EH (cell line): ENCODE measurements around the gene TAF13.
"Not testable (repeated sequence)": the region's sequence is repeated elsewhere in the genome, so short reads cannot be mapped to it uniquely, and the experiment has no call there.

Experiments
- DNase-seq: peaks from one replicate; pipeline ENCODE4 v3.0.0-alpha.2; 2015; ENCODE audit warnings: low read depth

The TAF13 gene

DNA sequence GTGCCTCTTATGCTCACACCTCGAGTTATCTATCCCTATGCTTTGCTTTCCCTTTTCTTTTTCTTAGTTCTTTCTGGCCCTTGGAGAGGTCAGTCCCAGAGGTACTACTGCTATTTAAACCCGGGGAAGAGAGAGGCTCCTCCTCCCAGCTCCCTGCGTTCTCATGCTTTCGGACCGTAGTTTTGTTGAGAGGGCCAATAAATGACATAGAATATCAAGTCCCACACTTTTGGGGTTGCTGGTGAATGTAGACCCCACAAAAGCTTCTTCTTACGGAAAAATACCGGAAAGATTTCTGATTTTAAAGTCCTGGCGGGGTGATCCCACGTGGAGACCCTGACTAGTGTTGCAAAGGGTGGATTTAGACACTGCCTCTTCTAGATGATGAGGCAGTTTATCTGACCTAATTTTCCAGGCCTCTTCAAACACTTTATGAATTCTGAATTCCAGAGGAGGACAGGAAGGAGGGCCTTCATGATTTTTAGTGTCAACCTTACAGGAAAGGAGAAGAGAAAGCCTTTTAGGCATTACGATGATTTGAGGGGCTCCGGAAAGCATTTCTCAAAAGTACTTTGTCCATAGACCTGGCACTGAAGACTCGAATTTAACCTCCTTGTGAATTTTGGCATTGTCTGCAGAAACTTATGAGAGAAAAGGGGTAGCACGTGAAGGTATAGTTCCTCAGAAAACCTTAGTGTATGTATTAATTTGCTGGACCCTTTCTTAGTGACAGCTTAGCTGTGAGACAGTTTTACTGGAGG, 15.5 kb upstream of the TAF13 start:
- DNase-seq: peak; percentile 69

DNA sequence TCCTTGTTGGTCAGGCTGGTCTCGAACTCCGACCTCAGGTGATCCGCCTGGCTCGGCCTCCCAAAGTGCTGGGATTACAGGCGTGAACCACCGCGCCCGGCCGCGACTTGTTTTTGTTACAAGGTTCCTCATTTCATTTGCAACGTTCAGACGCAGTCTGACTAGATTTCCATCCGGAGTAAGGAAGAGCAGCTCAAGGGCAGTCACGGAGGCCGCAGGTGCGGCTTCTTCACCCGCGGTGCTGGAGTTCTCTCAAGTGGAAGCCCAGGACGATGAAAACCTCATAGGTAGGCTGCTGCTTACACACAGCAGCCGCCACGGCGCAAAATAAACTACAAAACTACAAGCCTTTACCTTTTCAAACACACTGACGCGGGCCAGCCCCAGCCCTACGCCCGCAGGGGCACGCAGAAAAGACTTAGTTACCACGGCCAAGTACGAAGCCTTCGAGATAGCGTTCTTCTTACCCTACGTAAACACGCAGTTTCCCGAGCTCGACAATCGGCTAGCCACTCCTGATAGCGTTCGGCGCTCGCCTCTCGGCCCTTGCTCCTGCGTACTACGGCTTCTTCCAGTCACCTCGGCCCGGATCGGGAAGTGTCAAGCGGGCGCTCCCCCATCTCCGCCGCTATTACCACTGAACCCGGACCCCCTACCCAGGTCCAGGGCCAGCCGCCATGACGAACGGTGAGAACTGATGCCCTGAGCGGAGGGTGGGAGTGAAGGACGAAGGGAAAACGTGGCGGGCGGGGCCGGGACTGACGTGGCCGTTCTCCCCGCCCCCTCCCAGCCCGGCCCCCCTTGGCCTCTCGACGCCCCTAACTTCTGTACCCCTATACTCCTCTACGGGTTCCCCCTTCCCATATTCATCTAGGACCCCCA, 14.6 kb upstream of the TAF13 start, which contains the start of gene TMEM167B:
Gene TMEM167B (plus strand): TSS at position 569 of the 882 bp plus-strand sequence. CDS start 109 bp downstream, at position 678.
- DNase-seq: peak; percentile 94

DNA sequence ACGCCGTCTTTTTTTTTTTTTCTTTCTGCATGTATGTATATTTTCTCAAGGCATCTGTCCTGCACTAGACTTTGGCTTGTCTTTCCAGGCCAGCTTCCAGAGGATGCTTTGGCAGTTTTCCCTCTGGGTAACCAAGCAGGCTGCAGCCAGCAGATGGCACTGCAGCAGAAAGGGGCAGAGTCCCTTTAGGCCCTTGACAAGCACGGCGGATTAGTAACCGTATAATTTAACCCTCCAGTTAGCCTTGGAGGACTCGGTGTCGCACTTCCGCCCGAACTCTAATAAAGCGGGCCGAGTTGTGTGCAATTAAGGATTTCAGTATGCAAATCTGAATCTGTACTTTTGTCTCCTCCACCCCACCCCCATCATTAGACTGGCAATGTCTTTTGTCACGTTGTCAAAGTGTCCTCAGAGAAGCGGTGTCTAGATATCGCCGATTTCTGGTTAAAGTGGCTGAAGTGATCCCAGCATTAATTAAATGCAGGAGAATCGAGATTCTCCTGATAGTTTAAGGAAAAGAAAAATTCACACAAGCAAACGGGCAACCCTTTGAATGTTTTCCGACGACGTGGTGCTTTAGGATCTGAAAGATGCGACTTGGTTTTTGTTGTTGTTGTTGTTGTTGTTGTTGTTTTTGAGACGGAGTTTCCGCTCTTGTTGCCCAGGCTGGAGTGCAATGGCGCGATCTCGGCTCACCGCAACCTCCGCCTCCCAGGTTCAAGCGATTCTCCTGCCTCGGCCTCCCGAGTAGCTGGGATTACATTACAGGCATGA, 13.6 kb upstream of the TAF13 start:
- peak; percentile 55 for DNase-seq

DNA sequence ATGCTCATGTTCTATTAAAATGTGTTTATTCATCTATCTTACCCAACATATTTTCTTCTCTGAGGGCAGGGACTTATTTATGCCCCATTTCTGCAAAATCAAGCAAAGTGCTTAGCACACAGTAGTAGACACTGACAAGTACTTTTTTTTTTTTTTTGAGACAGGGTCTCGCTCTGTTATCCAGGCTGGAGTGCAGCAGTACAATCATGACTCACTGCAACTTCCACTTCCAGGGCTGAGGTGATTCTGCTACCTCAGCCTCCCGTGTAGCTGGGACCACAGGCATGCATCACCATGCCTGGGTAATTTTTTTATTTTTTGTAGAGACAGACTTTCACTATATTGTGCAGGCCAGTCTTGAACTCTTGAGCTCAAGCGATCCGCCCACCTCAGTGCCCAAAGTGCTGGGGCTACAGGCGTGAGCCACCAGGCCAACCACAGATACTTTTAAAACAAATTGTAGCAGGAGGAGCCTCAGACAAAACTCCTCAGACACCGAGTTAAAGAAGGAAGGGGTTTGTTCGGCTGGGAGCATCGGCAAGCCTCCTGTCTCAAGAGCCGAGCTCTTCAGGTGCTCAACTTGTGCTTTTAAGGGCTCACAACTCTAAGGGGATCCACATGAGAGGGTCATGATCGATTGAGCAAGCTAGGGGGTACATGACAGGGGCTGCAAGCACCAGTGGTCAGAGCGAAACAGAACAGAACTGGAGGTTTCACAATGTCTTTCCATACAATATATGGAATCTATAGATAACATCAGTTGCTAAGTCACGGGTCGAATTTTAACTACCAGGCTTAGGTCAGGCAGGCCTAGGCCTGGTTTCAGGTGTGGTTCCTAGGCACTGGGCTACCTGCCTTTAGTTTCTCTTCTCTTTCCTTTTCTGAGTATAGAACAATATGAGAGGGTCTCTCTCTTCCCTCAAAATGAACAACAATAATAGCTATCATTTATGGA, 9.0 kb upstream of the TAF13 start:
- no peak for DNase-seq

DNA sequence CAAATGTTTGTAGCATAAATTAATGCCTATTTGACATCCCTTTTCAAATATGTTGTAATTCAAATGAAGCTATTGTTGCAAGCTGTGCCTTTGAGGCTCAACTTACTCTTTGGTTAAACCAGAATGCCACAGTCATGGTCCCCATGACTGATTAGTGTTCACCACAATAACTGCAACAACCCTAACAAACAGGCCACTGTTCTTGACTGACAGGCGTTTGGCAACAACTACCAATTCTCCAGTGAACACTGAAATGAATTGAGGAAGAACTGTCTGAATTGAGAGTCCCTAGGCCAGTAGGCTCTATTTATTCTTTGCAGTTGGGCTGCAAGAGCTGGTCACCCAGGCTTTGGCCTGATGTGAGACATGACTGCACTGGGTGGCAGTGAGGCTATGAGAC, 8.1 kb upstream of the TAF13 start:
- no peak for DNase-seq

DNA sequence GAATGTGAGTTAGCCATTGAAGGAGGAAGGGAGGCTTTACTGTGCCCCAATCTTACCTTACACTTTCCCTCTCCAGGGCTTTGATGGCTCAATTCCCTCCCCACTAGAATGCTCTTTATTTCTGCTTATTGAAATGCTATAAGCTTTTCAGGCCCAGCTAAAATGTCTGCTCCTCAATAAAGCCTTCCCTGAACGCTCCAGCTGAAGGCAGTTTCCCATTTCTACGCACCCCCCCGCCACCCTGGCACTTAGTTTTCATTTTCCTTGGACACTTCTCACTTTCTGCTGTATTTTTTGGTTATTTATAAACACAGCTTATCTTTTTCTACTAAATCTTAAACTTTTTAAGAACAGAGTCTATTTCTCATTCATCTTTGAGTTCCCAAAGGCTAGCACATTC, 7.7 kb upstream of the TAF13 start:
- no peak for DNase-seq

DNA sequence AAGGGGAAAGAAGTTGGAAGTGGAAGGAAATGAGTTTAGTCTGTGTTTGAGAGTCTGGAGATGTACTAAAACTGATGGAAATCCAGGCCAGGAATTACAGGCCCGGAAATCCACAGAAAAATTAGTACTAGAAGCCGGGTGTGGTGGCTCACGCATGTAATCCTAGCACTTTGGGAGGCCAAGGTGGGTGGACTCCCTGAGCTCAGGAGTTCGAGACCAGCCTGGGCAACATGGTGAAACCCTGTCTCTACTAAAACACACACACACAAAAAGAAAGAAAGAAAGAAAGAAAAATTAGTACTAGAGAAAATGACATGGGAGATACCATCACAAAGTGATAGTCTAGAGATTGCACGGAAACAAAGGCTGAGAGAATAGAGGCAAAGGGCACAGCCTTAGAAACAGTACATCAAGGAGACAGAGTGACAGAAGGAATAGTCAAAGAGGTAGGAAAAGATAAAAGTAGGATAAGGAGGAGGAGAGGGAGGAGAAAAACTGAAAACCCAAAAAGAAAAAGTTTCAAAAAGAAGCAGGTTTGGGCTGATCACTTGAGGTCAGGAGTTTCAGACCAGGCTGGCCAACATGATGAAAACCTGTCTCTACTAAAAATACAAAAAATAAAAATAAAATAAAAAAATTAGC, 4.8 kb upstream of the TAF13 start:
- DNase-seq: no peak

DNA sequence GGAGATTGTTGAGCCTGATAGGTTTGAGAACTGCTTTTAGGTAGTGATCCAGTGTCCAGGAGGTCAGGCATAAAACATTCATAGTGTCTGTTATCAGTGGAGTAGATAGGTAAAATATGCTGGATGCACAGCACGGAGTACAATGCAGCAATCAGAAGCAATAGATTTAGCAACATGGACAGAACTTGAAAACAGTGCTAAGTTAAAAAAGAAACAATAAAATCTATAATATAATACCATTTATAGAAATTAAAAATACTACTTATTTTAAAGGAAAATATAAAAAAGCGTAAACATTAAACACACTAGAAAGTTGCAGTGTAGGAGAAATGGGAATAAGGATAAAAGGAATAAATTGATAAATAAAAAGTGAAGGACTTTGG, 3.4 kb upstream of the TAF13 start:
- no peak for DNase-seq

DNA sequence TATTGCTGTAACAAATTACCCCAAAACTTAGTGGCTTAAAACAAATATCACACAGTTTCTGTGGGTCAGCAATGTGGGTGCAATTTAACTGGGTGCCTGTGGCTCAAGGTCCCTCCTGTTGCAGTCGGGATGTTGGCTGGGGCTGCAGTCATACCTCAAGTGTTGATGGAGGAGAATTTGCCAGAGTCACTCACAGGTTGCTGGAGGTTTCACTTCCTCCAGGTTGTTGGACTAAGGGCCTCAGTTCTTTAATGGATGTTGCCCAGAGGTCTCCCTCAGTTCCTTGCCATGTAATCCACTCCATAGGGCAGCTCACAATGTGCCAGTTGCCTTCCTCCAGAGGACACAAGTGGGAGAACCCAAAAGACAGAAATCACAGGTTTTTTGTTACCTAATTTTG, 2.5 kb upstream of the TAF13 start:
- DNase-seq: no peak

DNA sequence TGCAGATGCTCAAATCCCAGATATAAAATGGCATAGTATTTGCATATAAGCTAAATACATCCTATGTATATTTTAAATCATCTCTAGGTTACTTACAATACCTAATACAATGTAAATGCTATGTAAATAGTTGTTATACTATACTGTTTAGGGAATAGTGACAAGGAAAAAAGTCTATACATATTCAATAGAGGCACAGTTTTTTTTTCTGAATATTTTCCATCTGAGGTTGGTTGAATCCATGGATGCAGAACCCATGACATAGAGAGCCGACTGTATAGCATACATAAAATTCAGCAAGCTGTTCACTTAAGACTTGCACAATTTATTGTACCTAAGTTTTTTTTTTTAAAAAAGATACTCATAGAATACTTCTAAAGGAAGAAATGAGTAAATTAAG, 6.5 kb downstream of the TAF13 start:
- no peak for DNase-seq

DNA sequence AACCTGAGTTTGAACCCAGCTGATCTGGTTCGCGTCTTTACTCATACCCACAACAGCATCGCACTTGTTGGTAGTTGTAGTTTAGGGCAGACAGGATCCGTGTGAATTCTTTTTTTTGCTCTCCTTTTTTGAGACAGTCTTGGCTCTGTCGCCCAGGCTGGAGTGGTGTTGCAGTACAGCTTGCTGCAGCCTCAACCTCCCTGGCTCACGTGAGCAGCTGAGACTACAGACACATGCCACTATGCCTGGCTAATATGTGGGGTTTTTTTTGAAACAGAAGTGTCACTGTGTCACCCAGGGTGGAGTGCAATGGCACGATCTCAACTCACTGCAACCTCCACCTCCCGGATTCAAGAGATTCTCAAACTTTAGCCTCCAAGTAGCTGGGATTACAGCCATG, 7.9 kb downstream of the TAF13 start:
- no peak for DNase-seq

DNA sequence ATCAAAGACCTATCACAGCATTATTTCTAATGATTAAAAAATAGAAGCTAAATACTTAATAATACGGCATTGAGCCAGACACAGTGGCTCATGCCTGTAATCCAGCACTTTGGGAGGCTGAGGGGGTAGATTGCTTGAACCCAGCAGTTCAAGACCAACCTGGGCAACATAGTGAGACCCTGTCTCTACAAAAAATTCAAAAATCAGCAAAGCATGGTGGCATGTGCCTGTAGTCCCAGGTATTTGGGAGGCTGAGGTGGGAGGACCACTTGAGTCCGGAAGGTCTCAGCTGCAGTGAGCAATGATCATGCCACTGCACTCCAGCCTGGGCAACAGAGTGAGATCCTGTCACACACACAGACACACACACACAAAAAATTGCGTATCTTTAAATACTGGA, 10.7 kb downstream of the TAF13 start:
- no peak for DNase-seq

DNA sequence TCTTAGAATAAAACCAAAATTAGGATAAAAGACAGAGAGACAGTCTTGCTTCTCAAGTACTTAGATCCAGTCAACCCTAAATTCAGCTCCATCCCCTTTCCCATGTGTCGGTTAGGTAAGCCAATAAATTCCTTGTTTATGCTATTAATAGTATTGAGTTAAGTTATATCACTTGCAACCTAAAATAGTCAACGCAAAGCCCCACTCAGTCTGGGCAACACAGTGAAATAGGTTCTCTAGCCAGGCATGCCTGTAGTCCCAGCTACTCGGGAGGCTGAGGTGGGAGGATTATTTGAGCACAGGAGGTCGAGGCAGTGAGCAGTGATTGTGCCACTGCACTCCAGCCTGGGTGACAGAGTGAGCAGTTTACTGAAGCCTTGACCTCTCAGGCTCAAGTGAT, 14.6 kb downstream of the TAF13 start:
- no peak for DNase-seq

DNA sequence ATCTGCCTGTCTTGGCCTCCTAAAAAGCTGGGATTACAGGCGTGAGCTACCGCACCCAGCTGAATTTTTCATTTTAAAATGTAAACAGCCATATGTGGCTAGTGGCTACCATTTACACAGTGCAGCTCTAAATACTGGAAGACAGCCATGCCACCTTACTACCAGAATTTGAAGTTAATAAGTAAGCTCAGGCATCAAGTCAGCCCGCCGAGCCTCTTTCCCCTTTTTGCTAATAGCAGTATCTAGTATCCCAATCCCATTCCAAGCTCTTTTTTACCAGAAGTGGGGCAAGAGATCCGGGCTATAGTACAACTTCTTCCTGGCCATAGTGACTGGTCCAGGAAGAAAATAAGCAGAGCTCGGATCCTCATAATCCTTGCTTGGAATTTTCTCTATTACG, 15.1 kb downstream of the TAF13 start:
- DNase-seq: no peak

DNA sequence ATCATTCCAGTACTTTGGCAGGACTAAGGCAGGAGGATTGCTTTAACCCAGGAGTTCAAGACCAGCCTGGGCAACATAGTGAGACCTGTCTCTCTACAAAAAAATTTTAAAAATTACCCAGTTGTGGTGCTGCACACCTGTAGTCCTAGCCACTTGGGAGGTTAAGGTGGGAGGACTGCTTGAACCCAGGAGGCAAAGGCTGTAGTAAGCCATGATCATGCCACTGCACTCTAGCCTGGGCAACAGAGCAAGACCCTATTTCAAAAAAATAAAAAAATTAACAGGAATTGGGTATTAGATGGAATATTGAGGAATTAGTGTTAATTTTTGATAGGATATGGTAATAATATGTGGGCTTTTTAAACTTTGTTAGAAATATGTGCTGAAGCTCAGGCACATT, 16.8 kb downstream of the TAF13 start:
- no peak for DNase-seq

DNA sequence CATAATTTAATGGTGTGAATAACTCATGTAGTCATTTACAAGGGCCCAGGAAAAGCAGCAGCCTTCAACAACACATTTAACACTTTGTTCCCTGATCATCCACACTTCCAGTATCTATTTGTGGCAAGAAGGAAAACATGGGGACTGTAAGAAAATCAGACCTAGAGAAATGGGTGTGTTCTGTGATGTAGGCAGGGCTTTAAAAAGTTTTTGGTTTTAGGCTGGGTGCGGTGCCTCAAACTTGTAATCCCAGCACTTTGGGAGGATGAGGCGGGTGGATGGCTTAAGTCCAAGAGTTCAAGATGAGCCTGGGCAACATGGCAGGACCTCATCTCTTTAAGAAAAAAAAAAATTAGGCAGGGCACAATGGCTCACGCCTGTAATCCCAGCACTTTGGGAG, 19.7 kb downstream of the TAF13 start:
- DNase-seq: no peak

DNA sequence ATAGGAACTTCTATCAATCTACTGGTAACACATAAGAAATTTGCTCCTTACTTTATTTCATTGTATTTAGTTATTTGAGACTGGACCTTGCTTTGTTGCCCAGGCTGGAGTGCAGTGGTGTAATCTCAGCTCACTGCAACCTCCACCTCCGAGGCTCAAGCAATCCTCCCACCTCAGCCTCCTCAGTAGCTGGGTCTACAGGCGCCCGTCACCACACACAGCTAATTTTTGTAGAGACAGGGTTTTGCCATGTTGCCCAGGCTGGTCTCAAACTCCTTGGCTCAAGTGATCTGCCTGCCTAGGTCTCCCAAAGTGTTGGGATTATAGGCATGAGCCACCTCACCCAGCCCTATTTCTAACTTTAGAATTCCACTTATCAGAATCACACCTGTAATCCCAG, 23.7 kb downstream of the TAF13 start:
- DNase-seq: not testable (repeated sequence)

DNA sequence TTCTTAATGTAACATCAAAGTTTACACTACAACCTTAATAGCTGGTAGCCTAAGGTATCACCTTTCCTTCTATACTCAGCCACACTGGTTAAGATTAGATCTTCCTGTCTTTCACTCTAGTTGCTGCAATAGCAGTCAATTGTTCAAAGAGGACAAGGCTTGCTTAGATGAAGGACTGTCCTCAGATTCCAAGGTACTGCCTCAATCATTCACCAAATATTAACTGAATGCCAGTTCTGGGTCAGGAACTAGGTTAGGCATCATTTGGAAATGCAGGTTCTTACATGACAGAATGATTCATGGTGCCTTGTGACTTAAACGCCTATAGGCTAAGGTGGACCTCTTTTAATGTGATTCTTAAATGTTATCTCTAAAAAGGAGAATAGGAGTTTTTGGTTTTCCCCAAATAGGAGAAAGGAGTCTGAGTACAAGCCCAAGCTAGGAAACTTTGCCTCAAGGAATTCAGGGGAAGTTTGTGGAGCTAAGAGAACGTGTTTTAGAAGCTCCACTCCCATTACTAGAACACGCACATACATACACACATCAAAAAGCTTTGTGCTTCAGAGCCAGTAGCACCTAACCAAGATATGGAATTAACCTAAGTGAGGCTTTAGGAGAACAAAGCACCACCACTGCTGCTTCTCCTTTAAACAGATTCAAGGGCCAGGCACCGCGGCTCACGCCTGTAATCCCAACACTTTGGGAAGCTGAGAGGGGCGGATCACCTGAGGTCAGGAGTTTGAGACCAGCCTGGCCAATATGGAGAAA, 25.4 kb downstream of the TAF13 start:
- DNase-seq: no peak

DNA sequence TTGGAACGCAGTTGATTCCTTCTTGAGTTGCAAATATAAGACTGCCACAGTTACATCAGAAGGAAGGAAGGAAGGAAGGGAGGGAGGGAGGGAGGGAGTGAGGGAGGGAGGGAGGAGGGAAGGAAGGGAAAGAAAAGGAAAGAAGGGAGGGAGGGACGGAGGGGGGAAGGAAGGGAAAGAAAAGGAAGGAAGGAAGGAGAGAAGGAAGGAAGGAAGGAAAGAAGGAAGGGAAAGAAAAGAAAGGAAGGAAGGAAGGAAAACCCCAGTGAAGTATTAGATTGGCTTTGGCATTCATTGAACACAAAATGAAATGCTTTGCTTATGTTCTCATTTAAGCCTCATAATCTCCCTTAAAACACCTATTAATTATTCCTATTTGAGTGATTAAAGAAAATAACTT, 27.5 kb downstream of the TAF13 start:
- DNase-seq: no peak

DNA sequence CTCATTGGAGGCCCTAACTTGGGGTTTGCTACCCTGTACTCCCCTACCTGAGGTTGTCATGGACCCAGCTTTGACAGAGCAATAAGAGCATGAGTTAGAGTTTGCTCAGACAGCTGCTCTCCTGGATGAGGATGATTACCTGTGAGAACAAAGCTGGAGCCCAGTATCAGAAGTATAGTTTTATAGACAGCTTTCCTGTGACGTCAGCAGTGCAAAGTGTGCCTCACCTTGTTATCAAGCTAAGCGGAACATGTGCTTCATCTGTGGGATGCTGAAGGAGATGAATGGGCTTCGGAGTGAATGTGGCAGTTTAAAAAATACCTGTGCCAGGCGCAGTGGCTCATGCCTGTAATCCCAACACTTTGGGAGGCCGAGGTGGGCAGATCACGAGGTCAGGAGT, 28.5 kb downstream of the TAF13 start:
- DNase-seq: no peak
